Body of pancreas (tissue), 4 donors: ENCODE measurements around the gene RBMS1. TPM values are rescaled to one million over a fixed set of nuclear protein-coding genes. Genes with fewer than 3 reads are reported as not detected.

Experiments
- ATAC-seq: fragments of 150-250 bp; one replicate; pipeline ENCODE4 v1.9.1; 2016
- DNase-seq, 4 donors: peaks; one replicate each; pipeline ENCODE4 v3.0.0-alpha.2; 2019
- H3K27ac ChIP-seq, 4 donors: fragments of 200-600 bp; sonication (generic); 1 replicate in 3 of 4; 2 replicates in 1 of 4; pipeline versions ENCODE4 v1.5.1 to v1.6.1; 2016 to 2019; ENCODE audit warnings: mild to moderate bottlenecking in 1 of 4, mixed read lengths in 1 of 4, moderate library complexity in 1 of 4
- H3K27me3 ChIP-seq, 2 donors: fragments of 200-600 bp; sonication (generic); one replicate each; pipeline ENCODE4 v1.6.0; 2016; ENCODE audit warnings: mild to moderate bottlenecking in 1 of 2
- H3K36me3 ChIP-seq, 2 donors: fragments of 200-600 bp; sonication (generic); replicated peaks in 1 of 2; 2 replicates each; pipeline ENCODE4 v1.5.1; 2016; ENCODE audit warnings: low read depth in 2 of 2; ENCODE audit not compliant: insufficient read depth in 1 of 2
- H3K4me1 ChIP-seq: fragments of 200-600 bp; sonication (generic); one replicate; pipeline ENCODE4 v1.6.0; 2016
- H3K4me3 ChIP-seq, 2 donors: fragments of 200-600 bp; sonication (generic); 1 replicate in 1 of 2; 2 replicates in 1 of 2; pipeline ENCODE4 v1.5.1; 2016 to 2019
- H3K9me3 ChIP-seq, 3 donors: fragments of 200-600 bp; sonication (generic); 1 replicate in 2 of 3; 2 replicates in 1 of 3; pipeline ENCODE4 v1.5.1; 2016
- POLR2A ChIP-seq, 3 donors: fragments of 450-650 bp; IDR thresholded peaks; one replicate each; pipeline ENCODE4 v1.6.1; 2016; ENCODE audit warnings: antibody characterized with exemption in 3 of 3, mild to moderate bottlenecking in 2 of 3
- WGBS, 2 donors: methylation state at CpG; one replicate each; pipeline ENCODE4 v1.1.5; 2017; 5-methylcytosine and 5-hydroxymethylcytosine counted together
- intact Hi-C: fragments of 100-400 bp; cut with DNase I; formaldehyde crosslinking; loops from one replicate; pipeline ENCODE4 v1.15.1; 2023
- total RNA-seq, 2 donors: library from RNA; depleted of rRNA; stranded (reverse); fragments of >200 nt; gene quantifications; one replicate each; pipeline ENCODE4 v1.1.0, GENCODE V29; 2016
- TF ChIP-seq, protein P1 (sequence below), 7 experiments: fragments of 450-650 bp in 4 of 7; fragments of 200-600 bp in 3 of 7; sonication (generic) in 3 of 7; IDR thresholded peaks; one replicate each; pipeline ENCODE4 v1.5.1; 2016 to 2019; ENCODE audit warnings: antibody characterized with exemption in 7 of 7

Gene RBMS1
- total RNA-seq, 2 donors from 2014 or later: 21.3 to 23.7 TPM

DNA sequence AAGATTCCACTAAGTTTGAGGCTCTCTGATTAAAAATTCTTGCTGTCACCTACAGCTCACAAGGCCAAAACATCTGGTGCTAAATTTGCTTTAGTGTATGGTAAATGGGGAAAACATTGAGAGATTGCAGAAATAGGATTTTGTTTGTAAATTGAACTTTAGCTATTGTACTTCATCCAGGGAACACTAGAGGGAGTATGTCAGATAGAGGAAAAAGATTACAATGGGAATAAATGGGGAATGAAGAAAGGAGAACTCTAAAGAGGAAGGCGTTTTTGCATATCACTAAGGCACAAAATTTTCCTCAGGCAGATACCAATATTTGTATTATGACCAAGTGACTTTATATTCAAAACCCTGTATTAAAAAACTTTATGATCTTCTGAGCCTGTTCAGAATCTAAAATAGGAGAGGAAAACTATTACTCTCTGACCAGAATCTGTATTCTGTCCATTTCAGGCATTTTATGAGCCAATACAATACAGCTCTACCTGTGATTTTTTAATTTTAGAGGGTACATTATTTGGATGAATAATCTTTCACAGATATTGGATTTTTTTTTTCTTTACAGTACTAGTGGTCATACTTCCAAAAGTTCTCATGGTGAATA, 241.2 kb downstream of the RBMS1 start:
- WGBS, 2 donors: 0% methylated on average over 1 of the region's 1 CpG
- no peak overlapping the region for H3K4me3 ChIP-seq
- H3K9me3 ChIP-seq: no peaks in the 10 kb centered on the region
- peaks cover 44% of the 10 kb centered on the region for H3K4me1 ChIP-seq
- H3K36me3 ChIP-seq: no peaks in the 10 kb centered on the region
- no peak for TF ChIP-seq POLR2A (IDR thresholded peaks at IDR 0.05)
- TF ChIP-seq, protein P1, sequence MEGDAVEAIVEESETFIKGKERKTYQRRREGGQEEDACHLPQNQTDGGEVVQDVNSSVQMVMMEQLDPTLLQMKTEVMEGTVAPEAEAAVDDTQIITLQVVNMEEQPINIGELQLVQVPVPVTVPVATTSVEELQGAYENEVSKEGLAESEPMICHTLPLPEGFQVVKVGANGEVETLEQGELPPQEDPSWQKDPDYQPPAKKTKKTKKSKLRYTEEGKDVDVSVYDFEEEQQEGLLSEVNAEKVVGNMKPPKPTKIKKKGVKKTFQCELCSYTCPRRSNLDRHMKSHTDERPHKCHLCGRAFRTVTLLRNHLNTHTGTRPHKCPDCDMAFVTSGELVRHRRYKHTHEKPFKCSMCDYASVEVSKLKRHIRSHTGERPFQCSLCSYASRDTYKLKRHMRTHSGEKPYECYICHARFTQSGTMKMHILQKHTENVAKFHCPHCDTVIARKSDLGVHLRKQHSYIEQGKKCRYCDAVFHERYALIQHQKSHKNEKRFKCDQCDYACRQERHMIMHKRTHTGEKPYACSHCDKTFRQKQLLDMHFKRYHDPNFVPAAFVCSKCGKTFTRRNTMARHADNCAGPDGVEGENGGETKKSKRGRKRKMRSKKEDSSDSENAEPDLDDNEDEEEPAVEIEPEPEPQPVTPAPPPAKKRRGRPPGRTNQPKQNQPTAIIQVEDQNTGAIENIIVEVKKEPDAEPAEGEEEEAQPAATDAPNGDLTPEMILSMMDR (IDR thresholded peaks at IDR 0.05): peak; percentile 50 to 90 (median 78)
- H3K27me3 ChIP-seq: no peaks in the 10 kb centered on the region
- intact Hi-C loops: no loop called here
- ATAC-seq: peak; percentile 62
- no peak for DNase-seq
- peak overlapping the region in 1 of 4 donors; percentile 64 for H3K27ac ChIP-seq

DNA sequence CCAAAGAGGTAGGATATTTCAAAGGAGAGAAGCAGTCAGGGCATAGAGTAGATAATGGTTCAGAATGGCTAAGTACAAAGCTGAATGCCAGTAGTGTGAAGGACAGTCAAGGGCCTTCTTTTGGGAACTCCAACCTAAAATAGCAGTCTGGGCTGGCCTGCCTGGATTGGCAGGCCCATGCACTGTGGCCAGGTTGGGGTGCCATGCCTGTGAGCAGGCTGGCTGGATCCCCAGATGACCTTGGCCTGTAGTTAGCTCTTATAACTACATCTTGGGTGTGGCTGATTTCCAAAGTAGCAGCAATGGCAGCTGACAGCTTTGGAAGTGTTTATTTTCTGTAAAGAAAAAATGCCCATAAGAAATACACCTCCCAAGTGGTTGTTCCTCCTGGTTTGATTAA, 242.0 kb downstream of the RBMS1 start:
- H3K9me3 ChIP-seq: no peaks in the 10 kb centered on the region
- no peaks in the 10 kb centered on the region for H3K27me3 ChIP-seq
- TF ChIP-seq, protein P1 (IDR thresholded peaks at IDR 0.05): no peak
- TF ChIP-seq POLR2A (IDR thresholded peaks at IDR 0.05): no peak
- peaks cover 42% of the 10 kb centered on the region for H3K4me1 ChIP-seq
- intact Hi-C loops: no loop called here
- no peaks in the 10 kb centered on the region for H3K36me3 ChIP-seq
- no peak overlapping the region for H3K27ac ChIP-seq
- DNase-seq (peak in 2 of 4 donors; percentile 13 to 28), ATAC-seq (no peak)
- no peak overlapping the region for H3K4me3 ChIP-seq

DNA sequence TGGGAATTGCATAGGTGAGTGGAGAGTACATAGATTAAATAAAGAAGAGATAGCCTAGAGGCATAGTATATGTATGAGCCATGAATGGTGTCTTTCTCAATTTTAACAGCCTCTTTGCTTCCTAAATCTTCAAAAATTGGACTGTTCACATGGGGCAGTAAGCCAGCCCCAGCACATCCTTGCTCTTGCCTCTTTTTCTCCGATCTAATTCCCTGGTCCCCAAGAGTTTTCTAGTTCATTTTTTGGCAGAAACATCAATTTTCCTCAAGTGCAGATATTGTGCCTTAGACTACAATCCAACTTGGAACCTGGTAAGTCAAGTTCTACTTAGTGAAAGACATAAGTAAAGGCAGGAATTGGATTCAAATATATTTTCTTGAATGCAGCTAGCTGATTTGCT, 243.7 kb downstream of the RBMS1 start:
- no peak for DNase-seq
- Histone ChIP-seq H3K27ac (no peak overlapping the region), H3K27me3 (no peaks in the 10 kb centered on the region), H3K4me1 (peaks cover 33% of the 10 kb centered on the region), H3K36me3 (no peaks in the 10 kb centered on the region), H3K9me3 (no peaks in the 10 kb centered on the region), H3K4me3 (no peak overlapping the region)
- 88 to 100% methylated on average over 1 of the region's 1 CpG for WGBS, 2 donors
- no peak for ATAC-seq
- no peak for TF ChIP-seq POLR2A (IDR thresholded peaks at IDR 0.05)
- TF ChIP-seq, protein P1 (IDR thresholded peaks at IDR 0.05): no peak
- intact Hi-C loops: no loop called here

DNA sequence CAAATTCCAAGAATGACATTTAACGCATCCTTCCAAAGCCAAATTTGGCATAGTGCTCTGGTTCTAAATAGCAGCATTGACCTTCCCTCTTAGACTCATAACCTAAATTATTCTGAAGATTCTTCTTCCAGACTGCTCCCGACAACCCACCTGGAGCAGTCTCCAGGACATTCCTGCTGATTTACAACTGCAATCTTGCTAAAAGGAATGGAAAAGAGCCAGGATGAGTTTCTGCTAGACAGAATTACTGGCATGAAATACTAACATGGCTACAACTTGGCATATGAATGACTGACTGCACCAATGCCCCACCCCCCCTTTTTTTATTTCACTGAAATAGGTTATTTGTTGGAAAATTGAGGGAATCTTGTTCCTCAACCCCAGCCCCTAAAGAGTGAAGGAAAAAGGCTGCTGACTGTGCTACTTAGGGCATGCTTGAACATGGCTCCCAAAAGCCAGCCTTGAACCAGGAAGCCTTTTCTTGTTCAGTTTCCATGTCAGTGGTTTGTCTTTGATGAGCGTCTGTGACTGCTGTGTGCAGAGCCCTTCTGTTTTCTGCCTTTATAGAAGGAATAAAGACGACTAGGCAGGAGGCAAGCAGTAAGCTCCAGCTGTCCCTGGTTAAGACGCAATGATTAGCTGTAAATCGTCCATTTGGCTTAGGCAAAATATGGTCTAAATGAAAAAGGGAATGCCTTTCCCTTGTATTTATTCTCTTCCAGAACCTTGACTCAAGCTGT, 246.1 kb downstream of the RBMS1 start:
- no peaks in the 10 kb centered on the region for H3K36me3 ChIP-seq
- DNase-seq: no peak
- intact Hi-C loops: no loop called here
- no peak for TF ChIP-seq POLR2A (IDR thresholded peaks at IDR 0.05)
- TF ChIP-seq, protein P1 (IDR thresholded peaks at IDR 0.05): no peak
- H3K27me3 ChIP-seq: no peaks in the 10 kb centered on the region
- no peaks in the 10 kb centered on the region for H3K9me3 ChIP-seq
- ATAC-seq: no peak
- no peak overlapping the region for H3K27ac ChIP-seq
- H3K4me3 ChIP-seq: no peak overlapping the region
- 87 to 95% methylated on average over 6 of the region's 6 CpGs for WGBS, 2 donors
- peaks cover 17% of the 10 kb centered on the region for H3K4me1 ChIP-seq
